Activated B cell treated with CpG ODN at 0.5 μM for 24 hours (primary cell): ENCODE measurements around the gene COL13A1. TPM values are rescaled to one million over a fixed set of nuclear protein-coding genes. Genes with fewer than 3 reads are reported as not detected.

Source experiments
- ATAC-seq: fragments of 200-7000 bp; cut with Tn5 transposase; one replicate; pipeline ENCODE4 v1.10.0; 2021; ENCODE audit warnings: low read depth, mild to moderate bottlenecking, moderate library complexity
- CTCF ChIA-PET: fragments of 350-600 bp; sonication (Branson Sonifier 250); formaldehyde crosslinking; loops from one replicate; lab custom pipeline; 2021; ENCODE audit warnings: antibody characterized with exemption; lab: Charles Lee
- POLR2A ChIA-PET: fragments of 350-600 bp; sonication (Branson Sonifier 250); formaldehyde crosslinking; loops from one replicate; lab custom pipeline; 2021; ENCODE audit warnings: antibody characterized with exemption; lab: Charles Lee
- DNase-seq: peaks from one replicate; pipeline ENCODE4 v3.0.0; 2022
- H3K27ac Mint-ChIP-seq: one replicate; pipeline ENCODE4 v1.8.0; 2020; ENCODE audit warnings: mixed read lengths
- H3K27me3 Mint-ChIP-seq: one replicate; pipeline ENCODE4 v1.8.0; 2021; ENCODE audit warnings: mixed read lengths
- H3K36me3 Mint-ChIP-seq: one replicate; pipeline ENCODE4 v1.8.0; 2021; ENCODE audit warnings: low read depth, mixed read lengths
- H3K4me1 Mint-ChIP-seq: one replicate; pipeline ENCODE4 v1.8.0; 2021; ENCODE audit warnings: mixed read lengths
- H3K4me3 Mint-ChIP-seq: one replicate; pipeline ENCODE4 v1.8.0; 2020; ENCODE audit warnings: mild to moderate bottlenecking, mixed read lengths
- H3K9me3 Mint-ChIP-seq: one replicate; pipeline ENCODE4 v1.8.0; 2020; ENCODE audit warnings: mixed read lengths
- CTCF ChIP-seq: fragments of 200-600 bp; IDR thresholded peaks from one replicate; pipeline ENCODE4 v1.8.0; 2022; ENCODE audit warnings: antibody characterized with exemption, mild to moderate bottlenecking
- intact Hi-C: fragments of 100-400 bp; cut with micrococcal nuclease; formaldehyde crosslinking; loops from one replicate; pipeline ENCODE4 v1.15.1; 2024
- total RNA-seq: library from RNA; stranded (reverse); gene quantifications from 2 replicates; pipeline ENCODE4 v1.2.3, GENCODE V29; 2022

Gene COL13A1
- total RNA-seq, 1 donor from 2014 or later = not detected

- intact Hi-C loops = no loop called here
- Mint-ChIP-seq H3K4me1 (no peaks in the 10 kb centered on the region), H3K9me3 (no peaks in the 10 kb centered on the region), H3K36me3 (no peaks in the 10 kb centered on the region), H3K27me3 (peaks cover 21% of the 10 kb centered on the region), H3K4me3 (no peak overlapping the region), H3K27ac (no peak overlapping the region)
- ChIA-PET POLR2A (no interaction called here), CTCF (no interaction called here)
- DNase-seq = no peak
- TF ChIP-seq CTCF = no peak
- no peak for ATAC-seq
These were observed 76.3 kb downstream of the COL13A1 start for GRCh38 chr10:69878038-69878437.

- H3K36me3 Mint-ChIP-seq = no peaks in the 10 kb centered on the region
- CTCF ChIA-PET = no interaction called here
- no peak overlapping the region for H3K27ac Mint-ChIP-seq
- intact Hi-C loops = no loop called here
- no peak for DNase-seq
- POLR2A ChIA-PET = no interaction called here
- no peak for ATAC-seq
- no peak for TF ChIP-seq CTCF
- peaks cover 28% of the 10 kb centered on the region for H3K27me3 Mint-ChIP-seq
- H3K4me1 Mint-ChIP-seq = no peaks in the 10 kb centered on the region
- H3K9me3 Mint-ChIP-seq = no peaks in the 10 kb centered on the region
- no peak overlapping the region for H3K4me3 Mint-ChIP-seq
These were observed 77.2 kb downstream of the COL13A1 start for GRCh38 chr10:69878951-69879350.

- H3K27ac Mint-ChIP-seq = no peak overlapping the region
- POLR2A ChIA-PET = no interaction called here
These were observed 78.0 kb downstream of the COL13A1 start for GRCh38 chr10:69879634-69880257.

GRCh38 chr10:69880301-69881081 is 78.8 kb downstream of the COL13A1 start:
- TF ChIP-seq CTCF = no peak
- ATAC-seq = no peak
- Mint-ChIP-seq H3K4me3 (no peak overlapping the region), H3K27ac (no peak overlapping the region), H3K9me3 (no peaks in the 10 kb centered on the region), H3K36me3 (no peaks in the 10 kb centered on the region), H3K27me3 (peaks cover 28% of the 10 kb centered on the region), H3K4me1 (no peaks in the 10 kb centered on the region)
- ChIA-PET CTCF (no interaction called here), POLR2A (no interaction called here)
- intact Hi-C loops = no loop called here
- DNase-seq = no peak

More at GRCh38 chr10:69879634-69880257, 78.0 kb downstream of the COL13A1 start:
- CTCF ChIA-PET = no interaction called here
- intact Hi-C loops = no loop called here
- Mint-ChIP-seq H3K36me3 (no peaks in the 10 kb centered on the region), H3K4me1 (no peaks in the 10 kb centered on the region), H3K9me3 (no peaks in the 10 kb centered on the region), H3K27me3 (peaks cover 28% of the 10 kb centered on the region), H3K4me3 (no peak overlapping the region)
- ATAC-seq (no peak), DNase-seq (no peak)
- TF ChIP-seq CTCF = no peak

DNA sequence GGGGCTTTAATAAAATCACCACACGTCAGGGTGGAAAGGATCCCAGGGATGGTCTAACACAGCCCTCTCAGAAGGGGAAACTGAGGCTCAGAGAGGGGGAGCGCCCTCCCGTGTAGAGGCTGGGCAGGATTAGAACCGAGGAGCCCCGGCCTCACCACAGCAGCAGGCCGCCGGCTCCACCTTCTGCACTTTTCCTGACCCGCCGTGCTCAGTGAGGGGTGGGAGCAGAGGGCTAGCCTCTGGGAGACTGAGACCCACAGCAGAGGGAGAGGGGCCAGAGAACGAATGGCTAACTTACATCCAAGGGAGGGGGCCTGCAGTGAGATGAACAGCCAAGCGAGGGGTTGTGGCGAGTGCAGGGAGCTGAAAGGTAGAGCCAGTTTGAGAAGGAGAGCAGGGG is 79.5 kb downstream of the COL13A1 start:
- CTCF ChIA-PET = no interaction called here
- Mint-ChIP-seq H3K27me3 (peaks cover 28% of the 10 kb centered on the region), H3K36me3 (no peaks in the 10 kb centered on the region), H3K9me3 (no peaks in the 10 kb centered on the region), H3K4me3 (no peak overlapping the region), H3K4me1 (no peaks in the 10 kb centered on the region), H3K27ac (no peak overlapping the region)
- TF ChIP-seq CTCF = no peak
- DNase-seq = no peak
- POLR2A ChIA-PET = no interaction called here
- ATAC-seq = no peak
- intact Hi-C loops = no loop called here
